Natural killer cell (primary cell): ENCODE measurements around the gene TTC21B. TPM values are rescaled to one million over a fixed set of nuclear protein-coding genes. Genes with fewer than 3 reads are reported as not detected.

Source experiments
- ATAC-seq, 3 donors: fragments of 150-1000 bp in 2 of 3; fragments of 200-7000 bp in 1 of 3; cut with Tn5 transposase; 1 replicate in 1 of 3; 2 replicates in 2 of 3; pipeline ENCODE4 v1.10.0; 2021; ENCODE audit warnings: mild to moderate bottlenecking in 2 of 3, moderate library complexity in 2 of 3
- DNase-seq, 2 donors: peaks; one replicate each; pipeline versions ENCODE4 v3.0.0 to v3.0.0-alpha.2; 2013 to 2021; ENCODE audit warnings: mixed read lengths in 1 of 2
- H3K27ac ChIP-seq: one replicate; pipeline ENCODE4 v1.5.1; 2013; ENCODE audit warnings: mild to moderate bottlenecking, low read length
- H3K27me3 ChIP-seq: one replicate; pipeline ENCODE4 v1.6.1; 2013; ENCODE audit warnings: low read length; ENCODE audit not compliant: control insufficient read depth, insufficient read depth
- H3K36me3 ChIP-seq: one replicate; pipeline ENCODE4 v1.6.1; 2013; ENCODE audit warnings: low read length; ENCODE audit not compliant: control insufficient read depth, insufficient read depth
- H3K4me1 ChIP-seq: one replicate; pipeline ENCODE4 v1.6.1; 2013; ENCODE audit warnings: low read length; ENCODE audit not compliant: control insufficient read depth, insufficient read depth
- H3K4me3 ChIP-seq: one replicate; pipeline ENCODE4 v1.5.1; 2013; ENCODE audit warnings: low read length
- H3K9me3 ChIP-seq: one replicate; pipeline ENCODE4 v1.6.1; 2013; ENCODE audit warnings: low read length; ENCODE audit not compliant: control insufficient read depth, insufficient read depth
- H3K27ac Mint-ChIP-seq, 2 donors: one replicate each; pipeline ENCODE4 v1.8.0; 2022; ENCODE audit warnings: mild to moderate bottlenecking in 2 of 2, mixed read lengths in 2 of 2, moderate library complexity in 1 of 2
- H3K27me3 Mint-ChIP-seq, 2 donors: one replicate each; pipeline ENCODE4 v1.8.0; 2022; ENCODE audit warnings: low read depth in 2 of 2, mixed read lengths in 2 of 2
- H3K36me3 Mint-ChIP-seq: one replicate; pipeline ENCODE4 v1.8.0; 2022; ENCODE audit warnings: mixed read lengths
- H3K4me1 Mint-ChIP-seq, 2 donors: one replicate each; pipeline ENCODE4 v1.8.0; 2022; ENCODE audit warnings: mixed read lengths in 2 of 2
- H3K4me3 Mint-ChIP-seq: one replicate; pipeline ENCODE4 v1.8.0; 2022; ENCODE audit warnings: mild to moderate bottlenecking, moderate library complexity, mixed read lengths
- H3K9me3 Mint-ChIP-seq, 2 donors: one replicate each; pipeline ENCODE4 v1.8.0; 2022; ENCODE audit warnings: mixed read lengths in 2 of 2
- WGBS: methylation state at CpG from one replicate; pipeline ENCODE4 v1.1.7; 2013; ENCODE audit warnings: missing lambda C conversion rate; ENCODE audit not compliant: insufficient coverage; 5-methylcytosine and 5-hydroxymethylcytosine counted together
- intact Hi-C: fragments of 100-400 bp; cut with micrococcal nuclease; formaldehyde crosslinking; loops from one replicate; pipeline ENCODE4 v1.14.2; 2022
- total RNA-seq, 4 donors: library from RNA; stranded (reverse); fragments of 120-200 nt in 1 of 4; gene quantifications; one replicate each; pipeline versions ENCODE4 v1.2.3 to v1.2.4, GENCODE V29; 2013 to 2022
- TF ChIP-seq, protein P1 (sequence below): fragments of 200-600 bp; IDR thresholded peaks from one replicate; pipeline ENCODE4 v1.8.0; 2022; ENCODE audit warnings: antibody characterized with exemption

Gene TTC21B
- total RNA-seq, 3 donors from 2014 or later (not counting 1 experiment from before 2014, with no cell fraction given), result 31.7 to 40.1 (median 34.3) TPM

DNA sequence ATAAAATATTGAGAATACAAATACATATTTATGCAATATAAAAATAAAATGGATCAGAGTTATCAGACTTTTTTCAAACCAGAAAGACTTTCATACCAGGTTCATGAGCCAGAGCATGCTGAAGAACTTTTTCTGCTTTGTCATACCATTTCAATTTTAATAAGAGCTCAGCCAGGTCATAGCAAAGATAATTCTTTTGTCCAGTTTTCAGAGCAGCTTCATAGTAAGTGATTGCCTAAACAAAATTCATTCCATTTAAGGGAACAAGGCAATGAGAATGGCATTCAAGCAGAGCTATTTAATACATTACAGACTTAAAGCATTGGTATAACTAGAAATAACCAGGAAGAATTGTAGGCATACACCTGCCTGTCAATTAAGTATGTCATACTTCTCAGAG lies 42.3 kb downstream of the TTC21B start:
- no peak for ATAC-seq
- H3K36me3 ChIP-seq, result peaks cover 39% of the 10 kb centered on the region
- intact Hi-C loops, result no loop called here

DNA sequence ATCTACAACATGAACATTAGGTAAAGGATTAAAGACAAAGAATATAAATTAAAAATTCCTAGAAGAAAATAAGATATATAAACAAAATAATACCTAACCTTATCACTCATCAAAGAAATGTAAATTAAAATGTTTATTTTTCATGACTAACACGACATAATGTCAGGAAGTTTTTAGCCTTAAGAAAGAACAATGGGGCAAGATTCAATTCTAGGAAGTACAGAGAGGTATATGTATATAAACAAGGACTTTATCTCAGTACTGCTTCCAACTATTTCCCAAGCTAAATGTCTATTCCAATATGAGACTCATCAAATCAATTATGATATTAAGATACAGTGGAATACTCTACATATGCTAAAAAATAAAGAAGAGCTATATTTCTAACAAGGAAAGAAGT lies 44.1 kb downstream of the TTC21B start:
- Mint-ChIP-seq H3K27ac (no peak overlapping the region), H3K27me3 (no peaks in the 10 kb centered on the region), H3K4me3 (no peak overlapping the region), H3K9me3 (no peaks in the 10 kb centered on the region), H3K4me1 (no peaks in the 10 kb centered on the region), H3K36me3 (peaks cover 12% of the 10 kb centered on the region)
- Histone ChIP-seq H3K4me1 (no peaks in the 10 kb centered on the region), H3K36me3 (peaks cover 32% of the 10 kb centered on the region), H3K9me3 (no peaks in the 10 kb centered on the region), H3K27ac (no peak overlapping the region), H3K27me3 (no peaks in the 10 kb centered on the region), H3K4me3 (no peak overlapping the region)
- ATAC-seq (no peak), DNase-seq (no peak)
- no CpG with 5 or more reads among the region's 1 CpG for WGBS
- intact Hi-C loops, result no loop called here
- TF ChIP-seq, protein P1, sequence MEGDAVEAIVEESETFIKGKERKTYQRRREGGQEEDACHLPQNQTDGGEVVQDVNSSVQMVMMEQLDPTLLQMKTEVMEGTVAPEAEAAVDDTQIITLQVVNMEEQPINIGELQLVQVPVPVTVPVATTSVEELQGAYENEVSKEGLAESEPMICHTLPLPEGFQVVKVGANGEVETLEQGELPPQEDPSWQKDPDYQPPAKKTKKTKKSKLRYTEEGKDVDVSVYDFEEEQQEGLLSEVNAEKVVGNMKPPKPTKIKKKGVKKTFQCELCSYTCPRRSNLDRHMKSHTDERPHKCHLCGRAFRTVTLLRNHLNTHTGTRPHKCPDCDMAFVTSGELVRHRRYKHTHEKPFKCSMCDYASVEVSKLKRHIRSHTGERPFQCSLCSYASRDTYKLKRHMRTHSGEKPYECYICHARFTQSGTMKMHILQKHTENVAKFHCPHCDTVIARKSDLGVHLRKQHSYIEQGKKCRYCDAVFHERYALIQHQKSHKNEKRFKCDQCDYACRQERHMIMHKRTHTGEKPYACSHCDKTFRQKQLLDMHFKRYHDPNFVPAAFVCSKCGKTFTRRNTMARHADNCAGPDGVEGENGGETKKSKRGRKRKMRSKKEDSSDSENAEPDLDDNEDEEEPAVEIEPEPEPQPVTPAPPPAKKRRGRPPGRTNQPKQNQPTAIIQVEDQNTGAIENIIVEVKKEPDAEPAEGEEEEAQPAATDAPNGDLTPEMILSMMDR, result no peak

More for the DNA sequence above, 42.3 kb downstream of the TTC21B start:
- Histone ChIP-seq H3K4me3 (no peak overlapping the region), H3K27ac (no peak overlapping the region), H3K9me3 (no peaks in the 10 kb centered on the region), H3K27me3 (no peaks in the 10 kb centered on the region), H3K4me1 (no peaks in the 10 kb centered on the region)
- TF ChIP-seq, protein P1, result no peak
- Mint-ChIP-seq H3K4me1 (no peaks in the 10 kb centered on the region), H3K27ac (no peak overlapping the region), H3K9me3 (no peaks in the 10 kb centered on the region), H3K4me3 (no peak overlapping the region), H3K36me3 (no peaks in the 10 kb centered on the region), H3K27me3 (no peaks in the 10 kb centered on the region)
- DNase-seq, result no peak

DNA sequence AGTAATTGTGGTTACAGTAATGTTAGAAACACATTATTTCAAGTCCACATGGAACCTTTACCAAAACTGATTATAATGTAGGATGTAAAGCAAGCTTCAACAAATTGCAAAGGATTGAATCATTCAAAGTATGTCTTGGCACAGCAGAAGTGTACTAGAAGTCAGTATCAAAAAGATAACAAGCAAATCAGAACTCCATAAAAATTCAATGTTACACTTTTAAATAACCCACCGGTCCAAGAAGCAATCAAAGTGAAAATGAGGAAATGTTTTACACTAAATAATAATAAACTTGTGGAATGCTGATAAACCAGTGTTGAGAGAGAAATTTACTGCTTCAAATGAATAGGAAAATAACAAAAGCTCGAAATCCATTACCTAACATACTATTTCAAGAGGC lies 47.7 kb downstream of the TTC21B start:
- Mint-ChIP-seq H3K27me3 (no peaks in the 10 kb centered on the region), H3K27ac (no peak overlapping the region), H3K4me1 (peaks cover 7 to 11% of the 10 kb centered on the region in 2 donors), H3K36me3 (peaks cover 12% of the 10 kb centered on the region), H3K4me3 (no peak overlapping the region), H3K9me3 (no peaks in the 10 kb centered on the region)
- ATAC-seq (no peak), DNase-seq (no peak)
- TF ChIP-seq, protein P1, result no peak
- H3K4me3 ChIP-seq, result no peak overlapping the region
- intact Hi-C loops, result no loop called here
- peaks cover 3% of the 10 kb centered on the region for H3K4me1 ChIP-seq
- H3K36me3 ChIP-seq, result peaks cover 13% of the 10 kb centered on the region
- no peaks in the 10 kb centered on the region for H3K9me3 ChIP-seq
- H3K27me3 ChIP-seq, result no peaks in the 10 kb centered on the region
- H3K27ac ChIP-seq, result no peak overlapping the region
- WGBS, result no CpG with 5 or more reads among the region's 2 CpGs

DNA sequence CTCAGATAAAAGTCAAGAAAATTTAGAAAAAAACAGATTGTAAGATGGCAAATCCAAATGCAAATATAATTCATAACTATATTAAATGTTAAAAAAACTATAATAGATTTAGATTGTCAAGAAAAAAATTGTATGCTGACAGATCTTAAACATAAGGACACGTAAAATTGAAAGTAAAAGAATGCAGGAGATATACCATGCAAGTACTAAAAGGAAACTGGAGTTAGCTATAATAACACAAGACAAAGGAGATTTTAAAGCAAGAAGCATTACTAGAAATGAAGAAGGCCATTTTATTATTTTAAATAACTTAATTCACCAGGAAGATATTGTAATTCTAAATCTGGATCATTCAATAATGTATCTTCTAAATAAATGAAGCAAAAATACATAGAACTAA lies 48.3 kb downstream of the TTC21B start:
- H3K27ac ChIP-seq, result no peak overlapping the region
- no peaks in the 10 kb centered on the region for H3K9me3 ChIP-seq
- no CpG with 5 or more reads among the region's 1 CpG for WGBS
- Mint-ChIP-seq H3K9me3 (no peaks in the 10 kb centered on the region), H3K4me1 (peaks cover 7 to 11% of the 10 kb centered on the region in 2 donors), H3K27me3 (no peaks in the 10 kb centered on the region), H3K4me3 (no peak overlapping the region), H3K27ac (no peak overlapping the region), H3K36me3 (peaks cover 12% of the 10 kb centered on the region)
- TF ChIP-seq, protein P1, result no peak
- H3K36me3 ChIP-seq, result peaks cover 14% of the 10 kb centered on the region
- no peak for DNase-seq
- ATAC-seq, result no peak
- H3K4me1 ChIP-seq, result peaks cover 3% of the 10 kb centered on the region
- H3K4me3 ChIP-seq, result no peak overlapping the region
- H3K27me3 ChIP-seq, result no peaks in the 10 kb centered on the region
- intact Hi-C loops, result no loop called here
